Smooth muscle cell (in vitro differentiated cells): ENCODE data around the gene PDC. TPM values are rescaled to one million over a fixed set of nuclear protein-coding genes. Genes with fewer than 3 reads are reported as not detected.

Experiments
- DNase-seq: peaks from one replicate; lab custom pipeline; 2025; ENCODE audit not compliant: unreplicated experiment; lab: John Stamatoyannopoulos, UW
- H2AFZ ChIP-seq: fragments of 200-600 bp; sonication (generic); 2 replicates; pipeline ENCODE4 v1.6.0; 2016; ENCODE audit warnings: antibody characterized with exemption, low read depth, mild to moderate bottlenecking
- H3F3A ChIP-seq: fragments of 200-600 bp; sonication (generic); 2 replicates; pipeline ENCODE4 v1.6.0; 2017; ENCODE audit warnings: antibody characterized with exemption, low read depth
- H3K27ac ChIP-seq: fragments of 200-600 bp; sonication (generic); 2 replicates; pipeline ENCODE4 v1.5.1; 2016; ENCODE audit warnings: low read depth, mild to moderate bottlenecking
- H3K27me3 ChIP-seq: fragments of 200-600 bp; sonication (generic); 2 replicates; pipeline ENCODE4 v1.6.1; 2016; ENCODE audit warnings: low read depth, mild to moderate bottlenecking
- H3K36me3 ChIP-seq: fragments of 200-600 bp; sonication (generic); 2 replicates; pipeline ENCODE4 v1.5.1; 2016; ENCODE audit warnings: low read depth
- H3K4me1 ChIP-seq: fragments of 200-600 bp; sonication (generic); 2 replicates; pipeline ENCODE4 v1.5.1; 2016; ENCODE audit warnings: low read depth
- H3K4me2 ChIP-seq: fragments of 200-600 bp; sonication (generic); 2 replicates; pipeline ENCODE4 v1.6.0; 2016; ENCODE audit warnings: mild to moderate bottlenecking
- H3K4me3 ChIP-seq: fragments of 200-600 bp; sonication (generic); 2 replicates; pipeline ENCODE4 v1.5.1; 2016; ENCODE audit warnings: mild to moderate bottlenecking
- H3K79me2 ChIP-seq: fragments of 200-600 bp; sonication (generic); 2 replicates; pipeline ENCODE4 v1.6.0; 2016; ENCODE audit warnings: low read depth, mild to moderate bottlenecking
- H3K9ac ChIP-seq: fragments of 200-600 bp; sonication (generic); 2 replicates; pipeline ENCODE4 v1.6.0; 2016; ENCODE audit warnings: low read depth
- H3K9me3 ChIP-seq: fragments of 200-600 bp; sonication (generic); replicated peaks from 2 replicates; pipeline ENCODE4 v1.5.1; 2016; ENCODE audit warnings: low read depth
- H4K20me1 ChIP-seq: fragments of 200-600 bp; sonication (generic); 2 replicates; pipeline ENCODE4 v1.6.0; 2016; ENCODE audit warnings: low read depth
- WGBS: methylation state at CpG from one replicate; pipeline ENCODE4 v1.1.7; 2016; ENCODE audit warnings: low lambda C conversion rate; 5-methylcytosine and 5-hydroxymethylcytosine counted together
- polyA plus RNA-seq: library from polyadenylated mRNA; unstranded; fragments of >200 nt; fragmentation: Nextera tagmentation; extraction: Ambion mirVana; gene quantifications from 2 replicates; pipeline ENCODE4 v1.2.1, GENCODE V29; 2016
- total RNA-seq: library from RNA; depleted of rRNA; stranded (reverse); fragments of >200 nt; gene quantifications from 2 replicates; pipeline ENCODE4 v1.2.3, GENCODE V29; 2014
- TF ChIP-seq, protein P1 (sequence below): fragments of 200-600 bp; sonication (generic); IDR thresholded peaks from 2 replicates; pipeline ENCODE4 v1.5.1; 2017; ENCODE audit warnings: borderline replicate concordance, mild to moderate bottlenecking, antibody characterized with exemption; ENCODE audit not compliant: insufficient read depth, poor library complexity, severe bottlenecking

PDC gene
- total and polyA plus RNA-seq, 2 experiments from 2014 or later: not detected

DNA sequence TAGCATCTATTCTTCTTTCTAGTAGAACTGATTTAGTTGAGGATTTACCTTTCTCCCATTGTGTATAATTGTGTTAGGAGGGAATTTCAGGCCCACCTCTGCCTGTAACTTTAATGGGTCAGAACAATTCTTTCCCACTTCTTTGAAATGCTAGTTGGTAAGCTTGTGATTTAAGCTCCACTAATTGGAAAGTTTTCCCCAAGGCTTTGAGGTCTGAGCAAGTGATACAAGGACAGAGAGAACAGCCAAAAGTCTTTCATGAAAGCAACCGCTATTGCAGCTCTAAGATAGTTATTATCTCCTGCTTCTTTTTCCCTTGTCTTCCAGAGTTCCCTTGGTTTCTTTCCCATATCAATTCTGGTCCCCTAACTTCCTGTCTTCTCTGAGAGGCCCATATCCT, 38.7 kb upstream of the PDC start:
- DNase-seq: no peak
- 65% methylated on average over 1 of the region's 1 CpG for WGBS
- TF ChIP-seq, protein P1, sequence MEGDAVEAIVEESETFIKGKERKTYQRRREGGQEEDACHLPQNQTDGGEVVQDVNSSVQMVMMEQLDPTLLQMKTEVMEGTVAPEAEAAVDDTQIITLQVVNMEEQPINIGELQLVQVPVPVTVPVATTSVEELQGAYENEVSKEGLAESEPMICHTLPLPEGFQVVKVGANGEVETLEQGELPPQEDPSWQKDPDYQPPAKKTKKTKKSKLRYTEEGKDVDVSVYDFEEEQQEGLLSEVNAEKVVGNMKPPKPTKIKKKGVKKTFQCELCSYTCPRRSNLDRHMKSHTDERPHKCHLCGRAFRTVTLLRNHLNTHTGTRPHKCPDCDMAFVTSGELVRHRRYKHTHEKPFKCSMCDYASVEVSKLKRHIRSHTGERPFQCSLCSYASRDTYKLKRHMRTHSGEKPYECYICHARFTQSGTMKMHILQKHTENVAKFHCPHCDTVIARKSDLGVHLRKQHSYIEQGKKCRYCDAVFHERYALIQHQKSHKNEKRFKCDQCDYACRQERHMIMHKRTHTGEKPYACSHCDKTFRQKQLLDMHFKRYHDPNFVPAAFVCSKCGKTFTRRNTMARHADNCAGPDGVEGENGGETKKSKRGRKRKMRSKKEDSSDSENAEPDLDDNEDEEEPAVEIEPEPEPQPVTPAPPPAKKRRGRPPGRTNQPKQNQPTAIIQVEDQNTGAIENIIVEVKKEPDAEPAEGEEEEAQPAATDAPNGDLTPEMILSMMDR: no peak
- H3K4me2 ChIP-seq: no peak overlapping the region
- H3K4me3 ChIP-seq: no peak overlapping the region
- peaks cover 11% of the 10 kb centered on the region for H3K4me1 ChIP-seq
- H3F3A ChIP-seq: no peaks in the 10 kb centered on the region
- peak overlapping the region; percentile 12 for H2AFZ ChIP-seq
- no peak overlapping the region for H3K9ac ChIP-seq
- no peaks in the 10 kb centered on the region for H3K9me3 ChIP-seq
- no peaks in the 10 kb centered on the region for H4K20me1 ChIP-seq
- H3K27me3 ChIP-seq: no peaks in the 10 kb centered on the region
- H3K36me3 ChIP-seq: no peaks in the 10 kb centered on the region
- H3K27ac ChIP-seq: peak overlapping the region; percentile 3
- no peaks in the 10 kb centered on the region for H3K79me2 ChIP-seq

GRCh38 chr1:186498695-186499389, 37.9 kb upstream of the PDC start:
- Histone ChIP-seq H3K4me3 (no peak overlapping the region), H3F3A (no peaks in the 10 kb centered on the region), H3K9ac (no peak overlapping the region), H3K27me3 (no peaks in the 10 kb centered on the region), H3K79me2 (no peaks in the 10 kb centered on the region), H3K4me1 (peaks cover 11% of the 10 kb centered on the region), H2AFZ (no peak overlapping the region), H3K4me2 (no peak overlapping the region), H3K27ac (no peak overlapping the region), H3K36me3 (no peaks in the 10 kb centered on the region), H4K20me1 (no peaks in the 10 kb centered on the region), H3K9me3 (no peaks in the 10 kb centered on the region)
- DNase-seq: no peak
- TF ChIP-seq, protein P1: no peak
- 74% methylated on average over 4 of the region's 4 CpGs for WGBS

DNA sequence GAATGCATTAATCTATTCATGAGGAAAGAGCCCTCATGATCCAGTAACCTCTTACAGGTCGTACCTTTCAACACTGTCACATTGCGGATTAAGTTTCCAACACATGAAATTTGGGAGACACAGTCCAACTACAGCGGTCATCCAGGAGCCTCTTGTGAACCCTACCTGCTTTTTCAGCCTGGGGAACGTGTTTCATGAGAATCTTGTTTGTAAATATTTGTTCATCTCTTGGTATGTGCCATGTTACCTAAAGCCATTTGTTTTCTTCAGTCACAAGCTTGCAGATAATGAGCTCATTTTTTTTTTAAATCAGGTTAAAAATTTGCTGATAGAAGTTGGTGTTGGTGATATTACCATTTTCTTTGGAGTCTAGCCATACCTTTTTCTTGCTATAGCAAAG, 37.2 kb upstream of the PDC start:
- no peaks in the 10 kb centered on the region for H3K79me2 ChIP-seq
- no peaks in the 10 kb centered on the region for H3K27me3 ChIP-seq
- DNase-seq: no peak
- no peak overlapping the region for H3K9ac ChIP-seq
- H3K4me3 ChIP-seq: no peak overlapping the region
- no peaks in the 10 kb centered on the region for H4K20me1 ChIP-seq
- WGBS: 95% methylated on average over 4 of the region's 4 CpGs
- no peaks in the 10 kb centered on the region for H3K9me3 ChIP-seq
- H3K4me2 ChIP-seq: no peak overlapping the region
- H3K27ac ChIP-seq: no peak overlapping the region
- H3F3A ChIP-seq: no peaks in the 10 kb centered on the region
- TF ChIP-seq, protein P1: no peak
- no peak overlapping the region for H2AFZ ChIP-seq
- H3K4me1 ChIP-seq: peaks cover 11% of the 10 kb centered on the region
- no peaks in the 10 kb centered on the region for H3K36me3 ChIP-seq

- TF ChIP-seq, protein P1: no peak
- H3K4me3 ChIP-seq: no peak overlapping the region
- no peaks in the 10 kb centered on the region for H3K27me3 ChIP-seq
- no peaks in the 10 kb centered on the region for H3K36me3 ChIP-seq
- no peak overlapping the region for H3K27ac ChIP-seq
- no peaks in the 10 kb centered on the region for H3F3A ChIP-seq
- H2AFZ ChIP-seq: no peak overlapping the region
- no peak overlapping the region for H3K9ac ChIP-seq
- no peaks in the 10 kb centered on the region for H3K79me2 ChIP-seq
- H3K4me1 ChIP-seq: peaks cover 11% of the 10 kb centered on the region
- DNase-seq: no peak
- no peaks in the 10 kb centered on the region for H4K20me1 ChIP-seq
- H3K9me3 ChIP-seq: no peaks in the 10 kb centered on the region
- no peak overlapping the region for H3K4me2 ChIP-seq
- WGBS: 97% methylated on average over 3 of the region's 3 CpGs
Measured at GRCh38 chr1:186497651-186498050, 36.7 kb upstream of the PDC start.
